Erythroblast (primary cell): Measurements from ENCODE around the gene MIA2.
"Not testable (repeated sequence)": the region's sequence is repeated elsewhere in the genome, so short reads cannot be mapped to it uniquely, and the experiment has no call there.

Source experiments
- DNase-seq, 2 experiments: peaks; one replicate each; lab custom pipeline; 2025; lab: John Stamatoyannopoulos, UW
- GATA1 ChIP-seq: IDR thresholded peaks from 2 replicates; pipeline ENCODE4 v1.6.1; 2011; ENCODE audit warnings: low read depth, mild to moderate bottlenecking, control low read depth, low read length, moderate library complexity
- POLR2A ChIP-seq: IDR thresholded peaks from 2 replicates; pipeline ENCODE4 v1.6.1; 2011; ENCODE audit warnings: mild to moderate bottlenecking, low read length

Gene MIA2

GRCh38 chr14:39272918-39273317 lies 39.2 kb downstream of the MIA2 start:
- no peak for DNase-seq
- TF ChIP-seq POLR2A (no peak), GATA1 (no peak)

- no peak for DNase-seq
- TF ChIP-seq GATA1 (no peak), POLR2A (no peak)
Observed at GRCh38 chr14:39275395-39275794, 41.7 kb downstream of the MIA2 start.

GRCh38 chr14:39276005-39276404 lies 42.3 kb downstream of the MIA2 start:
- no peak for DNase-seq
- TF ChIP-seq GATA1 (no peak), POLR2A (no peak)

GRCh38 chr14:39276579-39277114 lies 42.9 kb downstream of the MIA2 start:
- no peak for TF ChIP-seq POLR2A
- no peak for TF ChIP-seq GATA1
- no peak for DNase-seq

- TF ChIP-seq POLR2A = no peak
Observed at GRCh38 chr14:39279515-39279914, 45.8 kb downstream of the MIA2 start.

GRCh38 chr14:39280678-39281077 lies 47.0 kb downstream of the MIA2 start:
- DNase-seq = not testable (repeated sequence)

More at GRCh38 chr14:39279515-39279914, 45.8 kb downstream of the MIA2 start:
- no peak for DNase-seq

- TF ChIP-seq GATA1 (no peak), POLR2A (no peak)
- no peak for DNase-seq
Observed at GRCh38 chr14:39289523-39289922, 55.8 kb downstream of the MIA2 start.

GRCh38 chr14:39291701-39292100 lies 58.0 kb downstream of the MIA2 start:
- no peak for DNase-seq
- TF ChIP-seq POLR2A = no peak
- TF ChIP-seq GATA1 = no peak

- TF ChIP-seq POLR2A = no peak
- no peak for TF ChIP-seq GATA1
- DNase-seq = no peak
Observed at GRCh38 chr14:39293629-39294028, 59.9 kb downstream of the MIA2 start.

- not testable (repeated sequence) for DNase-seq
Observed at GRCh38 chr14:39300389-39300788, 66.7 kb downstream of the MIA2 start.

GRCh38 chr14:39302124-39302810 lies 68.6 kb downstream of the MIA2 start:
- DNase-seq = no peak
- TF ChIP-seq GATA1 (no peak), POLR2A (no peak)

- no peak for TF ChIP-seq GATA1
- TF ChIP-seq POLR2A = no peak
- no peak for DNase-seq
Observed at GRCh38 chr14:39303115-39303514, 69.4 kb downstream of the MIA2 start.

- TF ChIP-seq POLR2A = no peak
- no peak for TF ChIP-seq GATA1
Observed at GRCh38 chr14:39307815-39308214, 74.1 kb downstream of the MIA2 start.

GRCh38 chr14:39310051-39310450 lies 76.3 kb downstream of the MIA2 start:
- no peak for DNase-seq
- no peak for TF ChIP-seq GATA1
- no peak for TF ChIP-seq POLR2A

More at GRCh38 chr14:39307815-39308214, 74.1 kb downstream of the MIA2 start:
- no peak for DNase-seq

GRCh38 chr14:39315859-39316444 lies 82.2 kb downstream of the MIA2 start:
- no peak for DNase-seq
- TF ChIP-seq GATA1 = no peak
